ENCODE measurements around the gene SUDS3. TPM values are rescaled to one million over a fixed set of nuclear protein-coding genes. Genes with fewer than 3 reads are reported as not detected.

The SUDS3 gene
- total RNA-seq, 1 donor from 2014 or later: 28.8 TPM

DNA sequence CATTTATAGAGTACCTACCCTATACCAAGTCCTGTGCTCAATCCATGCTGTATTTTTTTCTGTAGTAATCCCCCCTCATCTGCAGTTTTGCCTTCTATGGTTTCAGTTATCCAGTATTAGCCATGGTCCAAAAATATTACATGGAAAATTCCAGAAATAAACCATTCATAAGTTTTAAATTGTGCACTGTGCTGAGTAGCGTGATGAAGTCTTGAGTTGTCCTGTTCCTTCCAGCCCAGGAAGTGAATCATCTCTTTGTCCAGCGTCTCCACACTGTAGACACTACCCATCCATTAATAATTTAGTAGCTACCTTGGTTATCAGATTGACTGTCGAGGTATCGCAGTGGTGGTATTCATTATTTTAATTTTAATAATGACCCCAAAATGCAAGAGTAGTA, 54.2 kb downstream of the SUDS3 start:
- ATAC-seq (no peak), DNase-seq (no peak)
- Histone ChIP-seq H3K27ac (no peak overlapping the region), H3K4me3 (no peak overlapping the region), H3K36me3 (no peaks in the 10 kb centered on the region), H3K27me3 (no peaks in the 10 kb centered on the region), H3K4me1 (no peaks in the 10 kb centered on the region), H3K9me3 (no peaks in the 10 kb centered on the region)
- intact Hi-C loops (cut with DNase I): no loop called here
- TF ChIP-seq, protein P1, sequence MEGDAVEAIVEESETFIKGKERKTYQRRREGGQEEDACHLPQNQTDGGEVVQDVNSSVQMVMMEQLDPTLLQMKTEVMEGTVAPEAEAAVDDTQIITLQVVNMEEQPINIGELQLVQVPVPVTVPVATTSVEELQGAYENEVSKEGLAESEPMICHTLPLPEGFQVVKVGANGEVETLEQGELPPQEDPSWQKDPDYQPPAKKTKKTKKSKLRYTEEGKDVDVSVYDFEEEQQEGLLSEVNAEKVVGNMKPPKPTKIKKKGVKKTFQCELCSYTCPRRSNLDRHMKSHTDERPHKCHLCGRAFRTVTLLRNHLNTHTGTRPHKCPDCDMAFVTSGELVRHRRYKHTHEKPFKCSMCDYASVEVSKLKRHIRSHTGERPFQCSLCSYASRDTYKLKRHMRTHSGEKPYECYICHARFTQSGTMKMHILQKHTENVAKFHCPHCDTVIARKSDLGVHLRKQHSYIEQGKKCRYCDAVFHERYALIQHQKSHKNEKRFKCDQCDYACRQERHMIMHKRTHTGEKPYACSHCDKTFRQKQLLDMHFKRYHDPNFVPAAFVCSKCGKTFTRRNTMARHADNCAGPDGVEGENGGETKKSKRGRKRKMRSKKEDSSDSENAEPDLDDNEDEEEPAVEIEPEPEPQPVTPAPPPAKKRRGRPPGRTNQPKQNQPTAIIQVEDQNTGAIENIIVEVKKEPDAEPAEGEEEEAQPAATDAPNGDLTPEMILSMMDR (IDR thresholded peaks at IDR 0.05): no peak

DNA sequence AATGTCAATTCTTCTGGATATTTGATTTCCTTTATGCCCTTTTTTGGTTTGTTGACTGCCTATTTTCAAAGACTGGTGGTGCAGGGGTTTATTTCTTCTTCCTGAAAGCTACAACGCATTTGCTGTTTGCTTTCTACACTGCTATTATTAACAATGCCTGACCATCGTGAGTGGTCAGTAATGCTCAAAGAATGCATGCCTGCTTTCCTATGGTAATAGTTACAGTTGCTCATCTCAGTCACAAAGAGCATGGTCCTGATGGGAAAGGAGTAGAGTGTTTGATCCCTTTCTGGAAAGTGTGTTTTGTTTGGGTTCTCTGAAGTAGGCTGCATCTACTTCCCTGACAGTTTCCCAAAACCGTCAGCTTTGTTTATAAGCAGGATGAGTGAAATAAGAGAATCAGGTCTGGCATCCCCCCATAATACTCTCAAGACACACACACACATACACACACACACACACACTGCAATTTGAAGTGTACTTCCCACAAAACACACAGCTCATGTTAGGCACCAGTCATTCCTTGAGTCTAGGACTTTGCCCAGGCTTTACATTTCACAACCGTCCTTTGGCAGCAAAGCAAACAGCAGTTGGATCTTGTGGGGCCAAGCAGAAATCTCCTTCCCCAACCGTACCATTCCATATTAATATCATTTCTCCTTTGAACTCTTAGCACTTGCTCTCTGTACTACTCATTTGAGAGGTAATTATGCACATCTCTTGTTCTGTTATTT, 56.6 kb downstream of the SUDS3 start:
- DNase-seq (no peak), ATAC-seq (no peak)
- no peaks in the 10 kb centered on the region for H3K27me3 ChIP-seq
- no peaks in the 10 kb centered on the region for H3K9me3 ChIP-seq
- TF ChIP-seq, protein P1 (IDR thresholded peaks at IDR 0.05): no peak
- H3K27ac ChIP-seq: no peak overlapping the region
- intact Hi-C loops (cut with DNase I): no loop called here
- no peaks in the 10 kb centered on the region for H3K4me1 ChIP-seq
- no peak overlapping the region for H3K4me3 ChIP-seq
- no peaks in the 10 kb centered on the region for H3K36me3 ChIP-seq

DNA sequence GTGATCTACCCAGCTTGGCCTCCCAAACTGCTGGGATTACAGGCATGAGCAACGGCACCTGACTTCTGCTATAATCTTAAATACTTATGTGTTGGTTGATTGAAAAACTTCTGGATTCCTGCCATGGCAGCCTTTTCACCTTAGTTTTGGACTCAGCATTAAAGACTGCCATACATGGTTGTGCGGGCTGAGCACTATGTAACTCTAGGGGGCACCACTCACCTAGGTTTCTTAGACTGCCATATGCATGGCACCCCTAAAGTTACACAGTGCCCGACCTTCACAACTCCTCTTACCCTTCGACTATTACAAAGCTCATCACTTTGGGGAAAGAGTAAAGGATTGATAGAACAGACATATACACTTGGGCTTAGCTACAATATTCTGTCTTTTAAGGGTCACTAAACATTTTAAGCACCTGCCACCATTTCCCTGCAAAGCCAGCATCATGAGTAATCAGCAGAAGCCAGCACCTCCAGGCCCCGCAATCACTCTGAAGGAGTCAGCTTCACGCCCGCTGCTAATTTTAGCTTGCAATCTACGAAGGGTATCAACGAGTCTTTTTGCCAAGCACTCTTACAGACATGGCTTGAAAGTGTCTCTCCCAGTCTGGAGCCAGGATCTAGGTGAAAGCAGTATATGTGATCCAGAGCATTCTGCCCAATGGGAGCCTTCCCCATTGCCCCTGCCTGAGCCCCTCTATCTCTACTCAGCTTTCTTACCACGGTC, 59.8 kb downstream of the SUDS3 start:
- Histone ChIP-seq H3K4me1 (no peaks in the 10 kb centered on the region), H3K4me3 (no peak overlapping the region), H3K9me3 (no peaks in the 10 kb centered on the region), H3K27me3 (no peaks in the 10 kb centered on the region), H3K27ac (no peak overlapping the region), H3K36me3 (no peaks in the 10 kb centered on the region)
- TF ChIP-seq, protein P1 (IDR thresholded peaks at IDR 0.05): peak; percentile 9
- peak; percentile 27 for ATAC-seq
- no peak for DNase-seq
- intact Hi-C loops (cut with DNase I): no loop called here

DNA sequence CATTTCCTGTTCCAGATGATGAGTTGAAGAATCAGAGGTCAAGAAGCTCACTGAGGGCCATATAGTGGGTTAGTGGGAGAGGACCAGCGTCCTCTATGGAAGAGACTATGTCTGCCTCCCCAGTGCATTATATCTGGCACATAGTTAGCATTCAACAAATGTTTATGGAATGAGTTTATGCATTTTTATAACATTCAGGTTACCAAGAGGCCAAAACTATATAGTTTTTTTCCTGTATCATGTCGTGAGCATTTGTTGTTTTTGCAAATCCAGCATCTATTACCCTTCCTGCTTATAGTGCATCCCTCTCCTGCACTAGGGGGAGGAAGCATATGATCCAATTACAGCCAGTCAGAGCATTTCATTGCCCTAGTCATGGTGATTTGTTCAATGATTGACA, 60.6 kb downstream of the SUDS3 start:
- Histone ChIP-seq H3K27ac (no peak overlapping the region), H3K36me3 (no peaks in the 10 kb centered on the region), H3K27me3 (no peaks in the 10 kb centered on the region), H3K9me3 (no peaks in the 10 kb centered on the region), H3K4me3 (no peak overlapping the region), H3K4me1 (no peaks in the 10 kb centered on the region)
- ATAC-seq: no peak
- intact Hi-C loops (cut with DNase I): no loop called here
- TF ChIP-seq, protein P1 (IDR thresholded peaks at IDR 0.05): no peak
- DNase-seq: no peak

DNA sequence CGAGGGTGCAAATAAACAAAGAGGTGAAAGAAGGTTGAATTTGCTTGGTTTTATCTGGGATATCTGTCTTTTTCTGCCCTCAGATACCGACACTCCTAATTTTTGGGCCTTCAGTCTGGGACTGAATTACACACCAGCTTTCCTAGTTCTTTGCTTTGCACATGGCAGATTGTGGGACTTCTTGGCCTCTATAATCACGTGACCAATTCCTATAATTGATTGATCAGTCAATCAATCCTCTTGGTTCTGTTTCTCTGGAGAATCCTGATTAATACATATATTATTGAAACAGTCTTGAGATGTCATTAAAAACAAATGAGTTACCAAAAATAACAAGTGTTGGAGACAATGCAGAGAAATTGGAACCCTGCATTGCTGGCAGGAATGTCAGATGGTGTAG, 62.7 kb downstream of the SUDS3 start:
- ATAC-seq: no peak

More for the DNA sequence above, 62.7 kb downstream of the SUDS3 start:
- DNase-seq: no peak
- intact Hi-C loops (cut with DNase I): no loop called here
- no peak overlapping the region for H3K27ac ChIP-seq
- H3K4me3 ChIP-seq: no peak overlapping the region
- H3K9me3 ChIP-seq: no peaks in the 10 kb centered on the region
- no peaks in the 10 kb centered on the region for H3K27me3 ChIP-seq
- no peaks in the 10 kb centered on the region for H3K36me3 ChIP-seq
- TF ChIP-seq, protein P1 (IDR thresholded peaks at IDR 0.05): no peak
- H3K4me1 ChIP-seq: no peaks in the 10 kb centered on the region

Measured in upper lobe of right lung (tissue), 1 donor.